Mammary epithelial cell (primary cell): ENCODE data around the gene DNPEP.

Experiments
- EZH2 ChIP-seq: IDR thresholded peaks from 2 replicates; pipeline ENCODE4 v1.6.1; 2012; ENCODE audit warnings: low read length, inconsistent platforms, borderline replicate concordance
- TF ChIP-seq, protein P1 (sequence below), 2 donors: IDR thresholded peaks in 1 of 2; conservative IDR thresholded peaks in 1 of 2; 2 replicates each; pipeline ENCODE4 v1.5.1; 2011 to 2012; ENCODE audit warnings: inconsistent platforms in 2 of 2, low read length in 2 of 2, mild to moderate bottlenecking in 2 of 2, control low read depth in 1 of 2, low read depth in 1 of 2; ENCODE audit not compliant: insufficient read depth in 1 of 2; ENCODE audit errors: extremely low read depth in 1 of 2

DNA sequence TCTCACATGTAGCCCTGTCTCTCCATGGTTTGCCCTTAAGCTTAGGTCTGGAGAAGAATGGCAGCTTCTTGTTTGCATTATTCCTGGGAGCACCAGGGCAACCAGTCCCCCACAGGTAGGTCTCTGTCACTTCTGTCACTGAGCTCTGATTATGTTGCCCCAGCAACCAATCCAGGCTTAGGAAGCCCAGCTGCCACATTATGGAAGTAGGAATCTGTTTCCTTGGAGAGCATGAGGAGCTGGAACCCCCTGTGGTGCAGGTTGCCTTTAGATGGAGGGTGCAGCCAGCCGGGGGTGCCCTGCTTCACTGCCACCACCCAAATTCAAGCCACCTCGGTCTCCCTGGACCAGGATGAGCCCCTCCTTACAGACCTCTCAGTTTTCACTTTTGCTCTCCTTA lies 60.0 kb downstream of the DNPEP start:
- TF ChIP-seq, protein P1, sequence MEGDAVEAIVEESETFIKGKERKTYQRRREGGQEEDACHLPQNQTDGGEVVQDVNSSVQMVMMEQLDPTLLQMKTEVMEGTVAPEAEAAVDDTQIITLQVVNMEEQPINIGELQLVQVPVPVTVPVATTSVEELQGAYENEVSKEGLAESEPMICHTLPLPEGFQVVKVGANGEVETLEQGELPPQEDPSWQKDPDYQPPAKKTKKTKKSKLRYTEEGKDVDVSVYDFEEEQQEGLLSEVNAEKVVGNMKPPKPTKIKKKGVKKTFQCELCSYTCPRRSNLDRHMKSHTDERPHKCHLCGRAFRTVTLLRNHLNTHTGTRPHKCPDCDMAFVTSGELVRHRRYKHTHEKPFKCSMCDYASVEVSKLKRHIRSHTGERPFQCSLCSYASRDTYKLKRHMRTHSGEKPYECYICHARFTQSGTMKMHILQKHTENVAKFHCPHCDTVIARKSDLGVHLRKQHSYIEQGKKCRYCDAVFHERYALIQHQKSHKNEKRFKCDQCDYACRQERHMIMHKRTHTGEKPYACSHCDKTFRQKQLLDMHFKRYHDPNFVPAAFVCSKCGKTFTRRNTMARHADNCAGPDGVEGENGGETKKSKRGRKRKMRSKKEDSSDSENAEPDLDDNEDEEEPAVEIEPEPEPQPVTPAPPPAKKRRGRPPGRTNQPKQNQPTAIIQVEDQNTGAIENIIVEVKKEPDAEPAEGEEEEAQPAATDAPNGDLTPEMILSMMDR (conservative IDR thresholded peaks at IDR 0.05 in 1 of 2, IDR thresholded peaks at IDR 0.05 in 1 of 2; ENCODE audit: extremely low read depth in 1 of 2, insufficient read depth in 1 of 2, low read depth in 1 of 2, low read length in 2 of 2) = no peak
- no peak for TF ChIP-seq EZH2
